Dedifferentiated amniotic fluid mesenchymal stem cell (primary cell): ENCODE data around the gene FRA10AC1.

ENCODE experiments used
- DNase-seq: peaks from one replicate; pipeline ENCODE4 v3.0.0-alpha.2; 2016; ENCODE audit errors: extremely low spot score

The FRA10AC1 gene

DNA sequence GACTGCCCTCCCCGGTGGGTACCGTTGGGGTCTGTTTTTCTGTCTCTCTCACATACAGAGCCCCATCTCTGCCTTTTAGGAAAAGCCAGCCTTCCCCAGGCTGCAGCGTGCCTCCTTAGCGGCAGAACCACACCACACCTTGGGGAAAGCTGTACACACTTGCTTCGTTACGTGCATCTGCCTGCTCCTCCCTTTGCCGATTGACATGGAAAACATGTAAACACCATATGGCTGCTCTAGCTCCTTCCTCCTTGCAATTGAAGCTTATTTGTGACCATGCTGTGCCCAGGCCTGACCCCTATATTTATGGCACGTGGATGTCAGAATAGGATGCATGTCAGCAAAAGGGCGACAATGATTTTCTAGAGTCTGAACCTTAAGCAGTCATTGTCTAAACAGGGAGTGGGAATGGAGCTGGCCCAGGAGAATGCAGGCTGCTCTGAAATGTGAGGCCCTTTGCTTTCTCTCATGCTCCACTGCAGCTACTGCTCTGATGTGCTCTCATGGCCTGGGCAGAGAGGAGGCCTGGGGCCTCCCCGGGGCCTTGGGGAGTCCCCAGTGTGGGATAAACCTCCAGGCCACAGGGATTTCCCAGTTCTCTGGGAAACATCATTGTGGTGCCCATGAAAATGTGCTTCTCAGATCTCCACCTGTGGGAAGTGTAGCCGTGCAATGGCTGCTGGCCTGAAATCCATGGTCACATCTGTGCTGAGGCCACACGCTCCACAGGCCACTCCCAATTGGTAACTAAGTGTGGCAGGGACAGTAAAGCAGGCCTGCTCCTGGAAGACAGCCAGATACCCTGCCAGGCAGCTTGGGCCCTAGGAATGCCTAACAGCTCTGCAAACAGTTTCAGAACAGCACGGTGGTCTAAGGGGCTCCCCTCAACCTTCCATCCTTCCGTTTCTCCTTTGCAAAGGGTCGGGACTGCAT lies 71.5 kb downstream of the FRA10AC1 start:
- no peak for DNase-seq

GRCh38 chr10:93629647-93630305 lies 72.6 kb downstream of the FRA10AC1 start:
- no peak for DNase-seq

DNA sequence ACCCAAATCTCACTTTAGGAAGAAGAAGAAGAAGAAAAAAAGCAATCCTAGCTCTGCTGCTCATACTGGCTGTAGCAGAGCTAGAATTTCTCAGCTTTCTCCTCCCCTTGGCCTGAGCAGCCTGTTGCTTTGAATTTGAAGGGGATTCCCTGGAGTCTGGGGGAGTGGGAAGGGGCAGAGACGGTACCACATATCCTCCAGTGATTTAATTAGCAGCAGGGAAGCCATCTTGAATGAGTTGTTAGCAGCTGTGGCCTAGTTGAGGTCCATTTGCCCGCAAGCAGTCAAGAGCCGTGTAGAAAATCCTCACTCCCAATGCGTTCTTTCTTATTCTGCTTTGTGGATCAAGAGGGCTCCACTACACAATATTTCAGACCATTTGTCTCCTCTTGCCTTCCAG lies 73.5 kb downstream of the FRA10AC1 start:
- DNase-seq = no peak

DNA sequence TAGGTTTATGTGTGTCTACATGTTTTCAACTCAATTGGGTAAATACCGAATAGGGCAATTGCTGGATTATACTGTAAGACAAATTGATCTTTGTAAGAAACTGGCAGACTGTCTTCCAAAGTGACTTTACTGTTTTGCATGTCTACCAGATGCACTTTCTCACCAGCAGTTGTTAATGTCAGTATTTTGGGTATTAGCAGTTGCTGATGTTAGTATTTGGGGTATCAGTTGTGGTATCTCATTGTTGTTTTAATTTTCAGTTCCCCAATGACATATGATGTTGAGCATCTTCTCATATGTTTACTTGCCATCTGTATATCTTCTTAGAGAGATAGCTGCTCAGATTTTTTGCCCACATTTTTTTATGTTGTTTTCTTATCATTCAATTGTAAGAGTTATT lies 79.5 kb downstream of the FRA10AC1 start:
- no peak for DNase-seq

GRCh38 chr10:93620925-93621324 lies 81.5 kb downstream of the FRA10AC1 start:
- no peak for DNase-seq
